ENCODE results near the gene MAMDC2.

- TF ChIP-seq POLR2A (IDR thresholded peaks at IDR 0.05) (no peak), CTCF (IDR thresholded peaks at IDR 0.05) (no peak), POLR2AphosphoS5 (IDR thresholded peaks at IDR 0.05) (peak in 1 of 3 donors; percentile 76)
Observed at GRCh38 chr9:69996967-69997366, 46.7 kb upstream of the MAMDC2 start.
